HepG2 (cell line): ENCODE data around the gene GPC6. TPM values are rescaled to one million over a fixed set of nuclear protein-coding genes. Genes with fewer than 3 reads are reported as not detected.

Experiments used
- ARHGAP35 ChIP-seq: sonication (generic); formaldehyde crosslinking; IDR thresholded peaks from 2 replicates; pipeline ENCODE4 v1.9.0; 2022; ENCODE audit warnings: mild to moderate bottlenecking, inconsistent platforms, moderate library complexity, missing genetic modification reagents, borderline replicate concordance
- ARID2 ChIP-seq: sonication (generic); formaldehyde crosslinking; IDR thresholded peaks from 2 replicates; pipeline ENCODE4 v1.8.1; 2022; ENCODE audit warnings: mild to moderate bottlenecking, missing genetic modification reagents, borderline replicate concordance
- ATM ChIP-seq: fragments of 450-650 bp; IDR thresholded peaks from 2 replicates; pipeline ENCODE4 v1.7.1; 2017; ENCODE audit warnings: mild to moderate bottlenecking, borderline replicate concordance
- EP300 ChIP-seq, 3 experiments: sonication (generic) in 1 of 3; formaldehyde crosslinking in 1 of 3; IDR thresholded peaks; 2 replicates each; pipeline versions ENCODE4 v1.5.1 to v1.6.1; 2011 to 2020; ENCODE audit warnings: low read depth in 2 of 3, low read length in 2 of 3, borderline replicate concordance in 1 of 3, improper control_type of control experiment in 1 of 3, mild to moderate bottlenecking in 1 of 3, missing genetic modification reagents in 1 of 3, moderate library complexity in 1 of 3
- HOXA3 ChIP-seq: sonication (generic); formaldehyde crosslinking; IDR thresholded peaks from 2 replicates; pipeline ENCODE4 v1.5.0; 2020; ENCODE audit warnings: missing genetic modification reagents
- IRF1 ChIP-seq: sonication (generic); formaldehyde crosslinking; IDR thresholded peaks from 2 replicates; pipeline ENCODE4 v1.4.0; 2020; ENCODE audit warnings: low read depth, mild to moderate bottlenecking, missing genetic modification reagents
- NFKBIZ ChIP-seq: IDR thresholded peaks from 2 replicates; pipeline ENCODE4 v1.6.1; 2018; ENCODE audit warnings: missing genetic modification reagents, missing compliant biosample characterization
- NR0B2 ChIP-seq: sonication (generic); formaldehyde crosslinking; IDR thresholded peaks from 2 replicates; pipeline ENCODE4 v1.4.0; 2020; ENCODE audit warnings: mild to moderate bottlenecking, missing genetic modification reagents
- RBM39 ChIP-seq: fragments of 200-400 bp; formaldehyde crosslinking; IDR thresholded peaks from one replicate; pipeline ENCODE4 v1.6.1; 2018; ENCODE audit warnings: antibody characterized with exemption, mild to moderate bottlenecking, low read depth, low read length; ENCODE audit not compliant: poor library complexity, severe bottlenecking
- RNF2 ChIP-seq: fragments of 450-650 bp; conservative IDR thresholded peaks from 2 replicates; pipeline ENCODE4 v1.6.1; 2016; ENCODE audit warnings: low read depth
- SAP130 ChIP-seq: IDR thresholded peaks from 2 replicates; pipeline ENCODE4 v1.6.1; 2016; ENCODE audit warnings: low read depth
- SMC3 ChIP-seq: IDR thresholded peaks from 2 replicates; pipeline ENCODE4 v1.6.1; 2011; ENCODE audit warnings: low read length, improper control_type of control experiment
- TBX3 ChIP-seq: fragments of 450-650 bp; IDR thresholded peaks from 2 replicates; pipeline ENCODE4 v1.6.1; 2017; ENCODE audit warnings: antibody characterized with exemption, mild to moderate bottlenecking, inconsistent platforms, borderline replicate concordance
- TIGD3 ChIP-seq: sonication (generic); formaldehyde crosslinking; IDR thresholded peaks from 2 replicates; pipeline ENCODE4 v1.5.1; 2020; ENCODE audit warnings: mild to moderate bottlenecking, missing genetic modification reagents, borderline replicate concordance
- ZFP91 ChIP-seq: sonication (generic); formaldehyde crosslinking; IDR thresholded peaks from 2 replicates; pipeline ENCODE4 v1.9.0; 2022; ENCODE audit warnings: missing genetic modification reagents, mild to moderate bottlenecking, borderline replicate concordance
- ZNF646 ChIP-seq: sonication (generic); formaldehyde crosslinking; IDR thresholded peaks from 2 replicates; pipeline ENCODE4 v1.9.0; 2021; ENCODE audit warnings: mild to moderate bottlenecking, missing genetic modification reagents
- ZNF788 ChIP-seq: sonication (generic); formaldehyde crosslinking; IDR thresholded peaks from 2 replicates; pipeline ENCODE4 v1.5.0; 2020; ENCODE audit warnings: mild to moderate bottlenecking, missing genetic modification reagents, borderline replicate concordance
- ZSCAN22 ChIP-seq: sonication (generic); formaldehyde crosslinking; IDR thresholded peaks from 2 replicates; pipeline ENCODE4 v1.4.0; 2020; ENCODE audit warnings: mild to moderate bottlenecking, missing genetic modification reagents
- polyA plus RNA-seq, 8 experiments: library from polyadenylated mRNA; depleted of rRNA in 3 of 8; stranded (reverse) in 7 of 8; unstranded in 1 of 8; fragments of >200 nt; fragmentation: Illumina TruSeq in 4 of 8; extraction: Trizol in 4 of 8; gene quantifications; 2 replicates each; pipeline versions ENCODE4 v1.2.1 to v1.2.3, GENCODE V29; 2011 to 2016; ENCODE audit warnings: low read depth in 4 of 8, missing spikeins in 1 of 8, mixed read lengths in 1 of 8; ENCODE audit not compliant: insufficient read depth in 1 of 8
- total RNA-seq, 5 experiments: library from RNA; depleted of rRNA; stranded (reverse); fragments of >200 nt; fragmentation: Illumina TruSeq; extraction: Trizol; gene quantifications; 2 replicates each; pipeline ENCODE4 v1.2.3, GENCODE V29; 2016; ENCODE audit warnings: low read depth in 1 of 5

Gene GPC6
- total and polyA plus RNA-seq, 2 of the 13 experiments (the other 11 are each of a cell fraction or from before 2014, with no cell fraction given) = 24.5 to 33.9 TPM

- no peak for TF ChIP-seq IRF1 (CRISPR knock-in tag)
- no peak for TF ChIP-seq ARID2
- TF ChIP-seq ZFP91 (CRISPR knock-in tag) = no peak
- no peak for TF ChIP-seq NR0B2 (CRISPR knock-in tag)
- TF ChIP-seq EP300 (IDR thresholded peaks at IDR 0.05; ENCODE audit: low read depth in 2 of 2, low read length in 2 of 2) = 0 out of 4 replicates have a peak, but pooled peaks of 1 of the 2 experiments have one; percentile 28
- TF ChIP-seq EP300 (CRISPR knock-in tag; IDR thresholded peaks at IDR 0.05; ENCODE audit: borderline replicate concordance) = no peak
- TF ChIP-seq NFKBIZ (CRISPR knock-in tag) = no peak
- no peak for TF ChIP-seq RBM39
- TF ChIP-seq HOXA3 (CRISPR knock-in tag) = no peak
- TF ChIP-seq ZNF788 (CRISPR knock-in tag) = no peak
- TF ChIP-seq ZNF646 = peak; percentile 73; the same call in 1 of the 2 replicates
- TF ChIP-seq SMC3 = no peak
- TF ChIP-seq TBX3 = peak; percentile 38; the same call in 1 of the 2 replicates
- TF ChIP-seq SAP130 (CRISPR knock-in tag) = 0 out of 2 replicates have a peak, but pooled peaks have one; percentile 15
- TF ChIP-seq TIGD3 (CRISPR knock-in tag) = no peak
- no peak for TF ChIP-seq RNF2
- TF ChIP-seq ARHGAP35 = no peak
- no peak for TF ChIP-seq ZSCAN22 (CRISPR knock-in tag)
- TF ChIP-seq ATM = no peak
Measured at GRCh38 chr13:93788456-93788855, 561.8 kb downstream of the GPC6 start (continued).
